Right lobe of liver (tissue), 4 donors: ENCODE measurements around the gene ODF2.

Experiments used
- CTCF ChIP-seq, 4 donors: fragments of 200-600 bp in 3 of 4; fragments of 450-650 bp in 1 of 4; IDR thresholded peaks; one replicate each; pipeline versions ENCODE4 v1.5.1 to v1.8.0; 2016 to 2022; ENCODE audit warnings: antibody characterized with exemption in 4 of 4, mild to moderate bottlenecking in 2 of 4
- POLR2A ChIP-seq: fragments of 450-650 bp; IDR thresholded peaks from one replicate; pipeline ENCODE4 v1.6.1; 2017; ENCODE audit warnings: antibody characterized with exemption, mild to moderate bottlenecking
- donor health status: DM: no; HTN: no; CAD: no.
- donor health status: DM: no; HTN: no; CAD: no.
- donor health status: DM: no; HTN: yes; CAD: no.

GRCh38 chr9:128435611-128436010 lies 20.2 kb upstream of the ODF2 start:
- TF ChIP-seq CTCF (IDR thresholded peaks at IDR 0.05) (no peak), POLR2A (no peak)
